GM12891 (cell line): Measurements from ENCODE around the gene SAYSD1. TPM values are rescaled to one million over a fixed set of nuclear protein-coding genes. Genes with fewer than 3 reads are reported as not detected.

Experiments used
- DNase-seq: peaks from one replicate; pipeline ENCODE4 v3.0.0; 2011; ENCODE audit warnings: low spot score; ENCODE audit not compliant: insufficient read length
- FAIRE-seq: peaks from 2 replicates; lab custom pipeline; 2011; peaks lifted over from hg19 to GRCh38; lab: Jason Lieb, UNC
- PAX5 ChIP-seq: IDR thresholded peaks from 2 replicates; pipeline ENCODE4 v1.6.1; 2011; ENCODE audit warnings: low read length, moderate library complexity, mild to moderate bottlenecking; ENCODE audit not compliant: insufficient read depth, severe bottlenecking
- POLR2A ChIP-seq: IDR thresholded peaks from 2 replicates; pipeline ENCODE4 v1.6.1; 2011; ENCODE audit warnings: low read depth, low read length, control low read depth
- POLR2AphosphoS5 ChIP-seq: IDR thresholded peaks from 2 replicates; pipeline ENCODE4 v1.6.1; 2011; ENCODE audit warnings: low read depth, low read length, control low read depth
- POU2F2 ChIP-seq: IDR thresholded peaks from 2 replicates; pipeline ENCODE4 v1.6.1; 2011; ENCODE audit warnings: low read depth, mild to moderate bottlenecking, control low read depth, low read length, moderate library complexity
- SPI1 ChIP-seq: IDR thresholded peaks from 2 replicates; pipeline ENCODE4 v1.6.1; 2011; ENCODE audit warnings: low read depth, low read length, control low read depth
- TAF1 ChIP-seq: IDR thresholded peaks from 2 replicates; pipeline ENCODE4 v1.6.1; 2011; ENCODE audit warnings: low read depth, low read length, control low read depth
- polyA plus RNA-seq: library from polyadenylated mRNA; unstranded; fragments of >200 nt; gene quantifications from one replicate; pipeline ENCODE4 v1.2.1, GENCODE V29; 2012; ENCODE audit warnings: low read depth, missing spikeins, inconsistent platforms; ENCODE audit not compliant: missing spikeins

The SAYSD1 gene, protein sequence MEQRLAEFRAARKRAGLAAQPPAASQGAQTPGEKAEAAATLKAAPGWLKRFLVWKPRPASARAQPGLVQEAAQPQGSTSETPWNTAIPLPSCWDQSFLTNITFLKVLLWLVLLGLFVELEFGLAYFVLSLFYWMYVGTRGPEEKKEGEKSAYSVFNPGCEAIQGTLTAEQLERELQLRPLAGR
- polyA plus RNA-seq, result 2.7 TPM

DNA sequence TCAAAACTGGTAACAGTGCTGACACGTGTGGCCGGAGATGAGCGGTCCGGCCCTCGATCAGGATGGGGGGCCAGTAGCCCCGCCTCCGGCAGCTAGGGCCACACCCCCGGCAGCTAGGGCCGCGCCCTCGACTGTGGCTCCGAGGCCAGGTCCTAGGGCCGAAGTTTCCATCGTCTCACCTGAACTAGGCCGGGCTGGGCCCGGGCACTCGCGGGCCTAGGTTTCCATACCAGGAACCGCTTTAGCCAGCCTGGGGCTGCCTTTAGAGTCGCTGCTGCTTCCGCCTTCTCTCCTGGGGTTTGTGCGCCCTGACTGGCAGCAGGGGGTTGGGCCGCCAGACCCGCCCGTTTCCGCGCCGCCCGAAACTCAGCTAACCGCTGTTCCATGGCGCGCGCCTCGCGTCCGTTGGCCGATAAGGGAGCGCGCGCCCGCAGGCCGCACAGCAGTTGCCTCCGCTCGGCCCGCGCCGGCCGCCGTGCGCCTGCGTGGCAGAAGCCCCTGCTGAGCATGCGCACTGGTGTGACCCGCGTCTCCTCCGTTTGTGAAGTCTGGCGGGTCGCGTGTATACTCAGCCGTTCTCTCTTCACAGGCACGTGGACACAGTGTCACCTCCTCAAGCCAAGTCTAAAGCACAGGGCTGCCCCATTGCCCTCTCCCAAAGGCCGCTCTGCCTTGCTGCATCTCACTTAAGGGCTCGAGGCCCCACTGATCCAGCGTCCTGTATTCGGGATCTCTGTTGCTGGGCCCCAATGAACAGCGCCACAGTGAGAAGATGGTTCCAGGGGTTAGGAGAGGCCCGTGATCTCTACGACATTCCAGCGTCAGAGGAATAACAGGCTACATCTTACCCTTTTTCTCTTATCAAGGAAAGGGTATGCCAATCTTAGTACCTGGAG lies at the start of gene SAYSD1:
Gene SAYSD1, minus strand, starts transcription at position 483 of the 896 bp plus-strand sequence. Its CDS starts 97 bp downstream, at position 386.
- FAIRE-seq (peak; percentile 99), DNase-seq (peak; percentile 84)
- TF ChIP-seq POU2F2 (no peak), TAF1 (peak; percentile 37; the same call in 1 of the 2 replicates), POLR2AphosphoS5 (0 out of 2 replicates have a peak, but pooled peaks have one; percentile 24), SPI1 (no peak)

DNA sequence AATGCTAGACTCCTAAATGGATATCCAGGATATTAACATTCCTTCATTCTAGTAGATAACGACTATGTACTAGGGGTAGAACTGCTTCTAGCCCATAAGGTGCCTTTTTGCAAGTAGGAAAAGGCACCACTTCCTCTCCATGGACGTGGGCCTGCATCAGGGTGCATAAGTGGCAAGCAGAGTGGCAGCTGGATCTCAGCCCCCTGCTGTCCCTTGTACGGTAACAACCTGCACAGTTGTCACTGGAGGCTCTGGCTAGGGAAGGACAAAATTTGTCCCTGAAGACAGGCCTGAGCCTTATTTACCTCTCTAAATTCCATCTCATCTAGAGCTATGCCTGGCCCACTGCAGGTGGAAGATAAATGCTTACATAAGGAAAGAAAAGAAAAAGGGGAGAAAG lies 42.5 kb upstream of the SAYSD1 start:
- FAIRE-seq (no peak), DNase-seq (no peak)
- TF ChIP-seq TAF1 (no peak), SPI1 (no peak), POU2F2 (no peak), PAX5 (no peak), POLR2A (no peak), POLR2AphosphoS5 (no peak)

DNA sequence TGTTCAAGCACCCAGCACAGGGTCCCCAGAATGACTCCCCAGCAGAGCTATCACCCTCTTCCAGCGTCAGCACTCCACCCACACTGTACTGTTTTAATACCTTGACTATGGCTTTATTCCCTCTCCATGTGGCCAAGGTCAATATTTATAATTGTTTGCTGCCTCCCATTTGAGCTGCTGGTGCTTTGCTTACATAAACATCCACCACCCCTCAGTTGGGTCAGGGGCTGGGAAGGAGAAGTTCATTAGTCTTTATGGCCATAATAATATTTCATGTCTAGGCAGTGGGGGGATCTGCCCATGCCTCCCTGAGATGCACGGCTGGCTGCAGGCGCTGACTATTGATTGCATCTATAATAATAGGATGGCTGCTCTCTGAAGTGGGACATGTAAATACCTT lies 41.8 kb upstream of the SAYSD1 start:
- DNase-seq, result no peak
- TF ChIP-seq POLR2AphosphoS5, result no peak
- no peak for TF ChIP-seq TAF1
- no peak for TF ChIP-seq POLR2A
- TF ChIP-seq SPI1, result no peak
- FAIRE-seq, result no peak

DNA sequence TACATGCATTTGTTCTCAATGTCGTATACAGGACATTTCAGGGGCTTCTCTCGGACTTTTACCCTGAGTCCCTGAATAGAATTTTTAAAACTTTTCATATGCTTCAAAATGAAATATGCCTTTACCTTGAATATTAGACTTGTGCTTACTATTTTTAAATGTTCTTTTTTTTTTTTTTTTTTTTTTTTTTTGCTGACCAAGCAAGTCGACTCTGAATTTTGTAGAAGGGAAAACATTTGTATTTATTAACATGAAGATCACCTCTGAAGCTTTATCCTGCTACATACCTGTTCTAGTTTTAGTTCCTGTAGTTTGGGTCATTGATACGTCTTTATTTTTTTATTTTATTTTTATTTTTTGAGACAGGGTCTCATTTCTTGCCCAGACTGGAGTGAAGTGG lies 39.7 kb upstream of the SAYSD1 start:
- TF ChIP-seq TAF1 (no peak), POLR2A (no peak), SPI1 (no peak), POLR2AphosphoS5 (no peak)
- no peak for FAIRE-seq
- no peak for DNase-seq

DNA sequence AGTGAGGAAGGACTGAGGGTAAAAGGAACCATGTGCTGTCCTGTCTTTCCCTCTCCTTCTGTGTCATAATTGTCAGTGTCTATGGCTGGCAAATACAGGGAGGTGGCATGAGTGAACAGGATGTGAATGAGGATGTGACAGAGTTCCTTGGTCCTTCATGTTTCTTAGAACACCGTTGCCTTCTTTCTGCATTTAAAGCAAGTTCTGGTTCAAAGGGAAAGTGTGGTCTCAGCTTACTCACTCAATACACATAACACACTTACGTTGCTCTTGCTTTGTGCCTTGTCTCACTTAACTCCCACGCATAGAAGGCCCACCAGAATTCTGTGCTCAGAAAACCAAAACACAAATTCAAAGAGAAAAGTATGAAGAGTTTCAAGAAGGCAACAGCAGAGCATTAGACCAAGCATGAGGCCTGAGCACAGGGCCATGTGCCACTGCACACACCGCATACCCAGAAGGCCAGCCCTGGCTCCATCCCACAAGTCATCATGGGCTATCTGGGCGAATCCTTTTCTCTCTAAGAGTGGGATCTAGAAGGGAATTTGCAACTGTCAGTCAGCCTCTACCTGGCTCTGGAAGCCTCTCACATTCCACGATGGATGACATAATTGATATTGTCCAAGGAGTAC lies 38.9 kb upstream of the SAYSD1 start:
- DNase-seq (no peak), FAIRE-seq (no peak)
- TF ChIP-seq POLR2AphosphoS5 (no peak), POLR2A (no peak), PAX5 (no peak), POU2F2 (no peak), SPI1 (no peak), TAF1 (no peak)

DNA sequence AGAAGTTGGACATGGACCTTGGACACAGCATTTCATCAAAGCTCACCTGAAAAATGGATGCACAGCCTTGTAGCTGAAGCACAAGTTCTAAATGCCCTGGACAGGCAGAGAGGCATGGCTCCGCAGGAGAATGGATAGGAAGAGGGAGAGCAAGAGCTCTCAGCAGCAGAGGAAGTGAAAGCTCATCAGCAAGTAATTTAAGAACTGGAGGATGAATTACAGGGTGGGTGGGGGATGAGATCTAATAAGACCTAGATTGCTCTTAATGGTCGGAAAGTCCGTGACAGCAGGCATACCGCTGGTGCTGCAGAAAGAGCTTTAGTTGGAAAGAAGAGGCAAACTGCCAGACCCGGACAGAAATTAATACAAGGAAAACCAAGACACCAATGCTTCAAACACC lies 37.3 kb upstream of the SAYSD1 start:
- no peak for DNase-seq
- FAIRE-seq, result no peak

DNA sequence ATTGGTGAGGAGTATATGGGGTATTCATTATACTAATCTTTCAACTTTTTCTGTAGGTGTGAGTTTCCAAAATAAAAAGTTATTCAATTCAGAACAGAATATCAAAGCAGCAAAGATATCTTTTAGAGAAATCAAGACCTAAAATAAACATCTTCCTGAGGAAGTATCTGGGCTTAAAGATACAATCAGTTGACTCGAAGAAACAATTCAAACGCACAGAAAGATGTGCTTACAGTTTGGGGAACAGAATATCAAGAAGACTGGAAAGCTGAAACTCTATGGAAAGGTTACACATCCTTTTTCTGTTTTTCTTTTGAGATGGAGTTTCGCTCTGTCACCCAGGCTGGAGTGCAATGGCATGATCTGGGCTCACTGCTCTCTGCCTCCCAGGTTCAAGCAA lies 36.2 kb upstream of the SAYSD1 start:
- no peak for FAIRE-seq
- no peak for DNase-seq

More for the DNA sequence above, 37.3 kb upstream of the SAYSD1 start:
- TF ChIP-seq PAX5 (no peak), POLR2AphosphoS5 (no peak), POU2F2 (no peak), TAF1 (no peak), SPI1 (peak; percentile 56), POLR2A (no peak)

DNA sequence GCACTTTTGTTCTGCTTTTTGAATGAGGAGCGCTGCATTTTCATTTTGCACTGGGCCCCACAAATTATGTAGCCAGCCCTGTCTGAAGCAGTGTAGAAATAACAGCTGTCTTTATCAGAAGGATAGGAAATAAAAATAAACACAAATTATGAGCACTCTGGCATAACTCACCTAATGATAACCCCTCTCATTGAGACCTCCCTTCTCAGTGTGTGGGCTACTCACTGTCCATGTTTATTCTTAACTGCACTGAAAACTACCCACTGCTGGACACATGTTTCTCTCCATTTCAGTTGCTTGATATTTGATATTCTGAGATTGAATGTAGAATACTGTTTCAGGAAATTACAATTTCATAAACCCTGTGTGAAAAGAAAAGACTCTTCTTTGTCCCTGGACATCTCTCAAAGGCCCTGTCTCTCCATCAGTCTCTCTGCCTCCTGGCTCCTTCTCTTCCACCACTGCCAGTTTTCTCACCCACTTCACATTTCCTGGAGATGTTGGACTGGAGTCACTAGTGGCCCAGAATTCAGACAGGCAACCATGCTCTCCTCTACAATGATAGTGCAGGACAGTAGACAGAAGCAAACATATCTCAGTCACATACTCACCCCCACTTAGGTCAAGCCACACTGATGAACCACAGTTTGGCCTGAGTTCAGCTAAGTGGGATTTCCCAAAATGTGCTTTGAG lies 29.6 kb upstream of the SAYSD1 start:
- FAIRE-seq (no peak), DNase-seq (no peak)
- TF ChIP-seq PAX5, result no peak
- TF ChIP-seq POLR2A, result no peak
- no peak for TF ChIP-seq SPI1
- TF ChIP-seq POU2F2, result no peak
- TF ChIP-seq TAF1, result no peak
- no peak for TF ChIP-seq POLR2AphosphoS5

More for the DNA sequence above, 36.2 kb upstream of the SAYSD1 start:
- TF ChIP-seq POLR2AphosphoS5 (no peak), TAF1 (no peak), POU2F2 (no peak), PAX5 (no peak), POLR2A (no peak), SPI1 (no peak)

DNA sequence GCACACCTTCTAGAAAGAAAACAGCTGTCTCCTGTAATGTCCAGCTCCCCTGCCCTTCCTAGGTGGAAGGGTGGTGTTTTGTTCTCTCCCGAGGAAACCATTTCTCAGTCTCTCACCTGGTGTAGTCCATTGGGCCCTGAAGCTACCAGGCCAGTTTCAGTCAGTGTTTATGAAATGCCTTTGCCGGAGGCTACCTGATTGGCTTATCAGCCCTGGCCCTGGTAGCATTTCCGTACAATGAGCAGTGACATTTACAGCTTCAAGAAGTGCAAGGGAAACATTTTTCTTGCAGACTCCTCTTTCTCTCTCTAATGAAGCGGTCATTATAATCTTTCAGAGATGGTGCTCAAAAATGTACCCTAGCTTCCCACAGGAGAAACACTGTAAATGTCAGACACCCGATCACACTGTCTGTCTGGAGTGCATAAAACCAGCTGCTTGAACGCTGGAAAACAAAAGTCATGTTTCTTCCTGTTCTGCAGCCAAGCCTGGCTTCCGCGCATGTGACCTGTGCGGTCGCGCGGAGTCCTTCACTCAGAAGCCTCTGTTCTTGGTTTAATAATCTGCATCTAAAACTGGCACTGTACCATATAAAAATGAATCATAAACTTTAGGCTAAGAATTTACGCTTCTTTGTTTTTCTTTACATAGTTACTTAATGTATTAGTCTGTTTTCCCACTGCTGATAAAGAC lies 28.4 kb upstream of the SAYSD1 start:
- DNase-seq (no peak), FAIRE-seq (no peak)
- TF ChIP-seq POLR2A (no peak), POLR2AphosphoS5 (no peak), PAX5 (no peak), POU2F2 (no peak), SPI1 (no peak), TAF1 (no peak)
